K562 (cell line): ENCODE measurements around the gene ATP8A1.

ENCODE experiments used
- BRF1 ChIP-seq: IDR thresholded peaks from 3 replicates; pipeline ENCODE4 v1.6.1; 2011; ENCODE audit warnings: borderline replicate concordance, mild to moderate bottlenecking; ENCODE audit not compliant: insufficient read length; ENCODE audit errors: extremely low read depth
- EGR1 ChIP-seq: fragments of 450-650 bp; conservative IDR thresholded peaks from 2 replicates; pipeline ENCODE4 v1.6.1; 2017; ENCODE audit warnings: mild to moderate bottlenecking
- GABPA ChIP-seq: fragments of 200-800 bp; sonication (Bioruptor generic); conservative IDR thresholded peaks from 2 replicates; pipeline ENCODE4 v1.6.1; 2016; ENCODE audit warnings: low read depth, missing genetic modification characterization, missing compliant biosample characterization
- GATAD2A ChIP-seq: fragments of 450-650 bp; IDR thresholded peaks from 2 replicates; pipeline ENCODE4 v1.6.1; 2017
- POLR2A ChIP-seq: fragments of 450-650 bp; conservative IDR thresholded peaks from 2 replicates; pipeline ENCODE4 v1.6.1; 2016
- SMAD2 ChIP-seq: fragments of 150-350 bp; IDR thresholded peaks from 2 replicates; pipeline ENCODE4 v1.6.1; 2014; ENCODE audit warnings: low read depth, mild to moderate bottlenecking, low read length
- SMARCC2 ChIP-seq: fragments of 450-650 bp; IDR thresholded peaks from 2 replicates; pipeline ENCODE4 v1.6.1; 2017; ENCODE audit warnings: antibody characterized with exemption, moderate library complexity, mild to moderate bottlenecking, low read depth
- SREBF1 ChIP-seq: fragments of 150-350 bp; IDR thresholded peaks from 2 replicates; pipeline ENCODE4 v1.6.1; 2014; ENCODE audit warnings: antibody characterized with exemption, low read depth, low read length, borderline replicate concordance
- ZNF316 ChIP-seq: fragments of 450-650 bp; IDR thresholded peaks from 2 replicates; pipeline ENCODE4 v1.6.1; 2016
- TF ChIP-seq, protein P1 (sequence below), 3 experiments: IDR thresholded peaks in 2 of 3; conservative IDR thresholded peaks in 1 of 3; 2 replicates each; pipeline ENCODE4 v1.5.1; 2011 to 2012; ENCODE audit warnings: low read length in 3 of 3, mild to moderate bottlenecking in 3 of 3, control low read depth in 2 of 3, improper control_type of control experiment in 1 of 3, inconsistent platforms in 1 of 3, low read depth in 1 of 3, mixed read lengths in 1 of 3, moderate library complexity in 1 of 3; ENCODE audit not compliant: insufficient read depth in 2 of 3

DNA sequence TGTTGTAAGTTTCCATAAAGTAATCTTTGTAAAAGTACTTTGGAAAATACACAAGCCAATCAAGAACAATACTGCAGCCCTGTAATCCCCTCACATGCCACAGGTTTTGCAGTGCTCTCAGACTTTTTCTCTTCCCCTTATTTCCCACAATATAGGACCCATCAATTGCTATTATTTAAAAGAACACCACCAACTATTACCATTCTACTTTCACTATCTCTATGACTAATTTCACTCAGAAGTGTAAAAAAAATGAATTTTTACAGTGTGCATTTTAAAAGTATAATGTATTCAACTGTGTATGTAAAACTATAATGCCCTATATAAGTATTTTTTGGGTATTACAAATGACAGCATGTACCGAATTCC is 1.7 kb downstream of the ATP8A1 start:
- TF ChIP-seq GABPA: no peak
- TF ChIP-seq, protein P1, sequence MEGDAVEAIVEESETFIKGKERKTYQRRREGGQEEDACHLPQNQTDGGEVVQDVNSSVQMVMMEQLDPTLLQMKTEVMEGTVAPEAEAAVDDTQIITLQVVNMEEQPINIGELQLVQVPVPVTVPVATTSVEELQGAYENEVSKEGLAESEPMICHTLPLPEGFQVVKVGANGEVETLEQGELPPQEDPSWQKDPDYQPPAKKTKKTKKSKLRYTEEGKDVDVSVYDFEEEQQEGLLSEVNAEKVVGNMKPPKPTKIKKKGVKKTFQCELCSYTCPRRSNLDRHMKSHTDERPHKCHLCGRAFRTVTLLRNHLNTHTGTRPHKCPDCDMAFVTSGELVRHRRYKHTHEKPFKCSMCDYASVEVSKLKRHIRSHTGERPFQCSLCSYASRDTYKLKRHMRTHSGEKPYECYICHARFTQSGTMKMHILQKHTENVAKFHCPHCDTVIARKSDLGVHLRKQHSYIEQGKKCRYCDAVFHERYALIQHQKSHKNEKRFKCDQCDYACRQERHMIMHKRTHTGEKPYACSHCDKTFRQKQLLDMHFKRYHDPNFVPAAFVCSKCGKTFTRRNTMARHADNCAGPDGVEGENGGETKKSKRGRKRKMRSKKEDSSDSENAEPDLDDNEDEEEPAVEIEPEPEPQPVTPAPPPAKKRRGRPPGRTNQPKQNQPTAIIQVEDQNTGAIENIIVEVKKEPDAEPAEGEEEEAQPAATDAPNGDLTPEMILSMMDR (IDR thresholded peaks at IDR 0.05 in 2 of 3, conservative IDR thresholded peaks at IDR 0.05 in 1 of 3; ENCODE audit: insufficient read depth in 2 of 3, low read depth in 1 of 3, low read length in 3 of 3): no peak
- TF ChIP-seq ZNF316: no peak
- no peak for TF ChIP-seq GATAD2A
- no peak for TF ChIP-seq SMARCC2
- no peak for TF ChIP-seq POLR2A
- TF ChIP-seq BRF1: no peak
- no peak for TF ChIP-seq EGR1
- TF ChIP-seq SMAD2: no peak
- TF ChIP-seq SREBF1: no peak
